CD4-positive, alpha-beta T cell treated with Interleukin-4 for 4 hours (primary cell): ENCODE results near the gene CCDC107.
"Not testable (repeated sequence)": the region's sequence is repeated elsewhere in the genome, so short reads cannot be mapped to it uniquely, and the experiment has no call there.

Experiments used
- DNase-seq: peaks from one replicate; pipeline ENCODE4 v3.0.0-alpha.2; 2020

Gene CCDC107, protein sequence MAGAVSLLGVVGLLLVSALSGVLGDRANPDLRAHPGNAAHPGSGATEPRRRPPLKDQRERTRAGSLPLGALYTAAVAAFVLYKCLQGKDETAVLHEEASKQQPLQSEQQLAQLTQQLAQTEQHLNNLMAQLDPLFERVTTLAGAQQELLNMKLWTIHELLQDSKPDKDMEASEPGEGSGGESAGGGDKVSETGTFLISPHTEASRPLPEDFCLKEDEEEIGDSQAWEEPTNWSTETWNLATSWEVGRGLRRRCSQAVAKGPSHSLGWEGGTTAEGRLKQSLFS

DNA sequence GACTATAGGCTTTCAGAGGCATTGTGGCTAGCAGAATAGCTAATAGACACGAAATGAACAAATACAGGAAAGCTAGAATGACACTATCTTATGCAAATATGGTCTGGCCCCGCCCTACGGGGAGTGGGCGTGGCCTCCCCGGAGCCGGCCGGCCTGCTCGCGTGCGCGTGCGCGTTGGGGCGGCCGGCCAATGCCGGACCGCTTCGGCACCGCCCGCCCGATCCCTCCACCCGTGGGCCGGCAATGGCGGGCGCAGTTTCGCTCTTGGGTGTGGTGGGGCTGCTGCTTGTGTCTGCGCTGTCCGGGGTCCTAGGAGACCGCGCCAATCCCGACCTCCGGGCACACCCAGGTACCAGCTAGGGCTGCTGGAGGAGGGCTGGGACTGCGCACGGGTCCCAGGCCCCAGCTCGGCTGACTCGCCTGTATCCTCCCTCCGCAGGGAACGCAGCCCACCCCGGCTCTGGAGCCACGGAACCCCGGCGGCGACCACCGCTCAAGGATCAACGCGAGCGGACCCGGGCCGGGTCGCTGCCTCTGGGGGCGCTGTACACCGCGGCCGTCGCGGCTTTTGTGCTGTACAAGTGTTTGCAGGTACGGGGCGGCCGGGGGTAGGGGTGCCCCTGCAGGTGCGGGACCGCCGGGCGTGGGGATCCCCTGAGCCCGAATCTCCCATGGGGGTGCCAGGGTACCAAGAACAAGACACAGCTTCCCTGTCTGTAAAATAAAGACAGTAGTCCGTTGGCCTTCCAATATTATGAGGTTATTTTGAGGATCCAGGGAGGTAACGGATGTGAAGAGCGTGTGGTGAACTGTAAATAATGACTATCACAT lies at the start of gene CCDC107:
CCDC107 (plus strand) TSS at position 156 of the 831 bp plus-strand sequence; CDS start at position 244, 88 bp downstream.
- peak; percentile 78 for DNase-seq

DNA sequence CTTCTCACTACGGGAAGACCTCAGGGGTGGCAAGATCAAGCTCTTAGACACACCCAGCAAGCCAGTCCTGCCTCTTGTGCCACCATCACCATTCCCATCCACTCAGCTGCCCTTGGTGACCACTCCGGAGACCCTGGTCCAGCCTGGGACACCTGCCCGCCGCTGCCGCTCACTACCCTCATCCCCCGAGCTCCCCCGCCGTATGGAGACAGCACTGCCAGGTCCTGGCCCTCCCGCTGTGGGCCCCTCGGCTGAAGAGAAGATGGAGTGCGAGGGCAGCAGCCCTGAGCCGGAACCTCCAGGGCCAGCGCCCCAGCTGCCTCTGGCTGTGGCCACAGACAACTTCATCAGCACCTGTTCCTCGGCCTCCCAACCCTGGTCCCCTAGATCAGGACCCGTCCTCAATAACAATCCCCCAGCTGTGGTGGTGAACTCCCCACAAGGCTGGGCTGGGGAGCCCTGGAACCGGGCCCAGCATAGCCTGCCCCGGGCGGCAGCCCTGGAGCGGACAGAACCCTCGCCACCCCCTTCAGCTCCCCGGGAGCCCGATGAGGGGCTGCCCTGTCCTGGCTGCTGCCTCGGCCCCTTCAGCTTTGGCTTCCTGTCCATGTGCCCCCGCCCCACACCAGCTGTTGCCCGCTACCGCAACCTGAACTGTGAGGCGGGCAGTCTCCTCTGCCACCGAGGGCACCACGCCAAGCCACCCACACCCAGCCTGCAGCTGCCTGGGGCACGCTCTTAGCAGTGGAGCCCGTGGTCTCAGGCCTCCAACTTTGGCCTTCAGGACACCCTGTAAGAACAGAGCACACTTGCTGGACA lies 48.9 kb upstream of the CCDC107 start:
- DNase-seq, result no peak

DNA sequence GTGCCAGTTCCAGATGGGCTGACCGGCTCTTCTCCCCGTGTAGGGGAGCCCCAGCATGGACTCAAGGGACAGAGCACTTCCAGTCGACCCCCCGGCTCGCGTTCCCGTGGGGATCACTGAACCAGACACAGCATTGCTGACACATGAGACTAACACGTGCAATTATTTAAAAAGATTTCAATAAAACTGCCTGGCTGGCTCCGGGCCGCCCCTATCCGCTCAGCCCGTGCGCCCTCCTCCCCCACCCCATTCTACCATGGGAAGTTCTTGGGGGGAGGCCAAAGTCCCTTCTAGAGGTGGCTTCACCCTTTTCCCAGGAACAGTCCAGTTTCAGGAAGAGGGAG lies 48.3 kb upstream of the CCDC107 start:
- no peak for DNase-seq

DNA sequence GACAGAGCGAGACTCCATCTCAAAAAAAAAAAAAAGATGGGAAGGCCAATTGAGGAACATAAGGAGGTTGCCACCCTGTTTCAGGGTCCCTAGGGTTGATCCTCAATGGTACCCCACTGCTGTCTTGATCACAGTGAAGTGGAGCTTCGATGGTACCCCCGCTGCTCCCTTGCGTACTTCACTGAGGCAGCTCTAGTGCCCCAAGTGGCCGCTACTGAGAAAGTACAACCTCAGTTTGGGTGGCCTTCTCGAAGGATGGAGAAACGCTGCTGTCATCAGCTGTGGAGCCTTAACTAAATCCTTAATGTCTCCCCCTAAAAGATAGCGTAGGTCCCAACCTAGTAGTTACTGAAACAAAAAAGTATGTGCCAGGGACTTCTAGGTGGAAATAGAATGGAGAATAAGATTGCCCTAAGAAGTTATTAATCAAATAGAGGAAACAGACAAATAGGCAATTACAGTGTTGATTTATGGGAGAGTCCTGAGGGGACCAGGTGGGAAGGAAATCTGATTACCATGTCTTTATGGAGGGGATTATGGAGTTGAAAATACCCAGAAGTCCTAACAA lies 46.8 kb upstream of the CCDC107 start:
- DNase-seq, result peak; percentile 66

DNA sequence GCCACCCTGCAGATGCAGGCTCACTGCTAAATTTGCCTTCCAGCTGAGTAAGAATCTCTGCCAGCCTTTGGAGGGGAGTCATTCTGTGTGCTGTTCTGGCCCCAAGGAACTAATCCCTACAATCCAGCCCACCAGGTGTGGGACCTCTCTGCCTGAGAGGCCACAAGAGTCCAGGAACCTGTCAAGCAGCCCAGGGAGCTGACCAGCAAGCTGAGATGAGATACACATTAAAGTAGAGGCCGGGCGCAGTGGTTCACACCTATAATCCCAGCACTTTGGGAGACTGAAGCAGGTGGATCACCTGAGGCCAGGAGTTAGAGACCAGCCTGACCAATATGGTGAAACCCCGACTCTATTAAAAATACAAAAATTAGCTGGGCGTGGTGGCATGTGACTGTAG lies 46.0 kb upstream of the CCDC107 start:
- not testable (repeated sequence) for DNase-seq

DNA sequence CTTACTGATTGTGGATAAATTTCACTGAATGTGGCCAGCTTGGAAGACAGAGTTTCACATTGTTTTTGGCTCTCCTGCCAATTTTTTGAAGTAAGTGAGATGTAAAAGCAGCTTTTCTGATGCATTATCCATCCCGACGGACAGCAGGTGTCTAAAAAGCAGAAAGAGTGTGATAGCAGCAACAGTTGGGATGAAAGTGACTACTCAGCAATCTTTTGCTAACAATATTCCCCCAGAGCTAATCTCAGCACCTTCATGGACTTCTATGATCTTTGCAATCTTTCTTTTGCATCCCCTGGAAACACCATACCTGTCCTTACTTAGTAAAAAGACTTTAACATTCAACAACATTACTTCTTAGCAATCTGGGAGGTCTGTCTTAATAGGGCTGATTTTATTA lies 45.2 kb upstream of the CCDC107 start:
- no peak for DNase-seq

DNA sequence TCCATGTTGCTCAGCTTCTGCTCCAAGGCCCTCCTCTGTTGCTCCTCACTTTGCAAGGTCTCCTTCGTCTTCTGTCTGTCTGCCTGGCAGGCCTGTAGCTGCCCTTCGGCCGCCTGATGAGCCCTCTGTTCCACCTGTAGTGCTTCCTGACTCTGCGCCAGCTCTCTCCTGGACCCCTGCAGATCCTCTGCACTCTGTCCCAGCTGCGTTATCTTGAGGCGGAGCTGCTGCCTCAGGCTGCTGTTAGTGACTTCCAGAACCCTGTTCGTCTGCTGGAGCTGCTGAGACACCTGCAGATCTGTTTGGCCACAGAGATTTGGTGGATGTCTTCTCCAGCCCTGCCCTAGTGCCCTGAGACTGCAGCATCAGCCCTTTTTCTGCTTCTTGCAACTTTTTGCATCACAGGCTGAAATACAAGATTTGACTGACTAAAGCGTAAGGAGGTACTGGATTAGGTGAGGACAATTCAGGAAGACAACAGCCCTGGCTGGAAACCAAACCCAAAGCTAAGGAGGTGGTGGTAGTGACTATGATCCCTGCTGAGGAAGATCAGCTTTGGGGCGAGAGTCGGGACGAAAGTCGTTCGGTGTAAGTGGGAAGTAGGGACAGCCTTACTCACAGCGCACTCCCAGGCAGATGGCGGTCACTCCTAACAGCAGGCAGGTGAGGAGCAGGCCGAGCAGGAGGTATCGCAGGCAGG lies 42.0 kb upstream of the CCDC107 start:
- DNase-seq, result no peak

DNA sequence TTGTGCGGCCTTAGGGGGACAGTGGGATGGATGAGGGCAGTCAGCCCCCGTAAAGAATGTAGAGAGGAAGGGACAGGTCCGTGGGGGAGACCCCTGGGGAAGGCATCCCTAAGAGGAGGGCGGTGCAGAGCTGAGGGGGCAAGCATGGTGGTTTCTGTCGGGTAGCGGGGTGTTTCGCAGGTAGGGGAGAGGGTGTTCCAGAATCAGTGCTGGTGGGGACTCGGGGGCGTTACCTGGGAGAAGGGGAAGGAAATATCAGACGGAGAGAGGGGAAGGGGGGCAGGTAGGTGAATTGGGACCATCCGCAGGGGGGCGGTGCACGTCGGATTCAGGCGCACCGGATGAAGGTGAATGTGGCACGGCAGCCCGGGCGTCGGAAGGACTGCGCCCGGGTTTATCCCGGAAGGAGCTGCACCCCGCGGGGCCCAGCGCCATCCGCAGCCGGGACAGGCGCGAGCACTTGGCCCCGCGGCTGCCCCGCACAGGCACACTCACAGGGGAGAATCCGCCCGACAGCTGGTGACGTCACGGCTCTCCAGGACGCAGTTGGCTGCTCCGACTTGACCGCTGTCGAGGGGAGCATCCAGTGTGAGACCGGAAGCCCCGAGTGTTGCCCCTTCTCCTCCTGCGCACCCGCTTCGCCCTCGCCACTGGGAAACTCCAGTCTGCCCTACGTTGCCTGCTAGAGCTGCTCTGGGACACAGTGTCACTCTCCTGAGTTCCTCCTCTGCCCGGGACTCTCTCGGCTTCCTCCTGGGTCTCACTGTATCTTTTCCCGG lies 41.2 kb upstream of the CCDC107 start:
- peak; percentile 68 for DNase-seq

DNA sequence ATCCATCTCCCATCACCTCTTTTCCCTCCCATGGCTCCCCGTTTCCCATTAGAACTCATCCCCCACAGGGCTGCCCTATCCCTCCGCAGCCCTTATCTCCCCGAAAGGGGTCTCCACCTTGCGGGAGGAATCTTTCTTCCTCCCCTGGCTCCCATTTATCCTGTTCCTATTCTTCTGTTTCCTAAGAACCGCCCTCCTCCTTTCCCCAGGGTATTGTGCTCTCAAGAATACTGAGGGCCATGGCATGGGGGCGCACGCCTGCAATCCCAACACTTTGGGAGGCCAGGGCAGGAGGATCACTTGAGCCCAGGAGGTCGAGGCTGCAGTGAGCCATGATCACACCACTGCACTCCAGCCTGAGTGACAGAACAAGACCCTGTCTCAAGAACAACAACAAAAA lies 40.5 kb upstream of the CCDC107 start:
- no peak for DNase-seq

DNA sequence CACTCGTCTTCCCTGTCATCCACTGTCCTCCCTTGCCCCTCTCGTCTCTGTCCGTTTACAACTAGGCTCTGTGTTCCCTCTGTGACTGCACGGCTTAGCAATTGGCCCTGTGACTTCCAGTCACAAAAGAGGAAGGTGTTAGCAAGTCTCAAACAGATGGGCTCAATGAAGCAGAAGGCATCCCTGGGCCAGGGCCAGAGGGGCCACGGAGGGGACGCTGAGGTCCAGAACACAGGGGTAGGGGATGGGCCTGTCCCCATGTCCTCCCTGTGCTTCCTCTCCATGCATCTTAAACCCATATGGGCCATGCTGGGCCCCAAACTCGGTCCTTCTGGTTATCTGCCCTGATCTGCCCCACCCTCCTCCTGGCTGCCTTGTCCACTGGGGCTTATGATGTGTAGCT lies 39.8 kb upstream of the CCDC107 start, which contains the start of gene CD72:
CD72 (minus strand) TSS at position 89 of the 403 bp plus-strand sequence. CDS start 110 bp downstream, outside the sequence.
- DNase-seq, result no peak

DNA sequence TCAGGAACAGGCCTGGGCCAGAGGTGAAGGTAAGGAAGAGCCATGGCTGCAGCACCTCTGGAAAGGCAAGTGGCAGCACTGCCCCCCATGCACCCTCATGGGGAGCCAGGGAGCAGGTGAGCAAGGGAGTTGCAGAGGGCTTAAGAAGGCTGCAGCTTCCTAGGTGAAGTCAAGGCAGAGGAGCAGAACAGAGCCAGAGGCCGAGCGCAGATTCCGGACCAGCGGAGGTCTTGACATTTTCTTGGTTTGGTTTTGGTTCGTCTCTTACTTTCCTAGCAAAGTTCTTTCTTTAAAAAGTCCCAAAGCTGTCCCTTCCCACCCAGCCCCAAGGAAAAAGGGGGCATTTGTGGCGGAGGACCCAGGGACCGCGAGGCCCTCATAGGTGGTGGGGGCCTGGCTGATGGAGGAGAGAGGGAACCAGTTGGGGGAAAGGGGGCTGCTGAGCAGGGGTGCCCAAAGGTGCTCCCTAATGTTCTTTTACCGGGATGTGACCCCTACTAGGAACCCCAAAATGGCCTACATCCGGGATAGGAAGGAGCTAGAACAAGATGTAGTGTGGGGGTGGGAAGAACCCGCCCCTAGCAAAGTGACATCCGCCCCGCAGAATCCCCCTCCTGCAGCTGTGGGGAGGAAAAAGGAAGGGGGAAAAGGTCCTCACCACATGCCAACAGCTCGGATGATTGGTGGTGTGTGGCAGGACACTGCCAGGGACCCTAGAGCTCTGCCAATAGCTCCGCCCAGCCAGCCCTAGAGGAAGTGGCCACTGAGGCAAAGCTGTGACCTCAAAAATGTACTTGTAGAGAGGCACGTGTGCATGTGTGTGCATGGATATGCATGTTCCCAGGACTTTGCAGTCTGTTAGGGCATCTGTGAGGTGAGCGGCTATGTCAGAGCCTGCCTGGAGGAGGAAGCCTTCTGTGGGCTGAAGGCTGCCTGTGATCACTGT lies 39.0 kb upstream of the CCDC107 start:
- peak; percentile 40 for DNase-seq

DNA sequence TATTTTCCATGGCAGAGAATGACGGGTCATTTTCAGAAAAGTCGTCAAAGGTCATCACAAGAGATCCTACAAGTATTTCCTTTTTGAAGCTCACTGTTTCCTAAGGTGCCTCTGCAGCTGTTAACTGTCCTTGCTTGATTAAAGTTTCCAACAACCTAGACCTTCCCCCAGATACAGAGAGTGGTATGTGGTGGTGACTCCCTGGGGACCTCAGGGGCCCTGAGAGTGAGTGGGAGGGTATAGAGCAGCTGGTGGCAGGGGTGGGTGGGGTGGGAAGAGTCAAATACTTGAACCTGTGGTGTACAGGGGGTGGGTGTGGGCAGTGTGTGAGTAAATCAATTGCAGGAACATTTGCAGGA lies 38.3 kb upstream of the CCDC107 start:
- DNase-seq, result no peak

DNA sequence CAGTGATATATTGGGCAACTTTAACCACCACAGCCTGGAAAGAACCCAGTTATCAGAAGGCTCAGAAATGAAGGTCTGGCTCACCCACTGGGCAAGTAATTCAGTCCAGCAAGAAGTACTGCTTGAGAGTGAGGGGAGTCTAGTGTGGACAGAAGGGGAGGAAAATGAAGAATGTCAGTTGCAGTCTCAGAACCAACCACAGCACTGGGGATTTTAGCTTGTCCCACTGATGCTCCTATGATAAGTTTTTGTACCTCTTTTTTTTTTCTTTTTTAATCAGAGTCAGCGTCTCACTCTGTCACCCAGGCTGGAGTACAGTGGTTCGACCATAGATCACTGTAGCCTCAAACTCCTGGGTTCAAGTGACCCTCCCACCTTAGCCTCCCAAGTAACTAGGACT lies 30.5 kb upstream of the CCDC107 start:
- DNase-seq, result no peak

DNA sequence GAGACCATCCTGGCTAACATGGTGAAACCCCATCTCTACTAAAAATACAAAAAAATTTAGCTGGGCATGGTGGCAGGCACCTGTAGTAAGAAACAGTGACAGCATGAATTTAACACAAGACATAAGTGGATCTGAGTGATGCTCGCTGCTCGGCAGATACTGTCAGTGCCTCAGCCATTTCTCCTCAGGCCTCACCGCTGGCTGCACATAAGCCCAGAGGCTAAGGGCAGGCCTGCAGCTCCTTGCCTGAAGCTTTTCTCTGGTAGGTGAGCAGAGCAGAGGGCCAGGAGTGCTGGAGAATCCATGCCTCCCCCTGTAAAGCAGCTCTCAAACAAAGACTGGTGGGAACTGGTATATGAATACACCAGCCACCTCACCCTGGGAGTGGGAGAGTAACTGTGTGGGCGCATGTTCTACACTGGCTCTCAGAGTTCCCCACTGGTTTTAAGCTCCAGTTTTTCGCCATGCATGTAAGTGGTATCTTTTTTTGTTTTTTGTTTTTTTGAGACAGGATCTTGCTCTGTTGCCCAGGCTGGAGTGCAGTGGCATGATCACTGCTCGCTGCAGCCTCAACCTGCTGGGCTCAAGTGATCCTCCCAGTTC lies 29.6 kb upstream of the CCDC107 start:
- no peak for DNase-seq

DNA sequence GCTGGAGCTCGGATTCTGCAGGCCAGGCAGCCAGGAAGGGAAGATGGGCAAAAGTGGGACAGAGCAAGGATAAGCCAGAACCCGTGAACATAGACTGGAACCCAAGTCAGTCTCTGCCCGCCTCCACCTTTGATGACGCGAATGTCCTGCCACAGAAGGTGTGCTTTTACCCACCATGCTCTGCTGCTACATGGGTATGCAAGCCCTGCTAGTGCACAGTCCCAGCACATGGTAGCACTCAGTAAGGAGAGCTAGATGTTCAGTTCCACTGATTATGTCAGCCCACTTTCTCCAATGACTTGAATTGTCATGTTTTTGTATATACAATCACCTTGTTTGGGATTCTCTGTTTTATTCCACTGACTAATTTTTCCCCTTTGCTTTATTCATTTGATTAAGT lies 28.5 kb upstream of the CCDC107 start:
- no peak for DNase-seq

DNA sequence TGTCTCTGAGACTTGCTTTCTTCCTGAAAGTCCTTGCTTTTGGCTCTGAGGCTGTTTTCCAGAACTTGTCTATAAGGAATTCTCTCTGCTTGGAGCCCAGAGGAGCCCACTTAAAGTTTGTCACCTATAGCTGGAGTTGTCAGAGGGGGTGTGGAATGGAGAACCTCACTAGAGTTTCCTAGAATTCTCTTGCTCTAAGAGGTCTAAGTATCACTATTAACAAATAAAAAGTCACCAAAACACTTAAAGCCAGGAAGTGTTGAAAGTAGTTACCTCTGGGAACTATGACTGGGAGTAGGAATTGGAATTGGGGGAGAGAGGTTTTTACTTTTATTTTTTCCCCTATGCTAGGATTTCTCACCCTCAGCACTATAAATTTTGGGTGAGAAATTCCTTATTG lies 22.4 kb upstream of the CCDC107 start:
- no peak for DNase-seq

DNA sequence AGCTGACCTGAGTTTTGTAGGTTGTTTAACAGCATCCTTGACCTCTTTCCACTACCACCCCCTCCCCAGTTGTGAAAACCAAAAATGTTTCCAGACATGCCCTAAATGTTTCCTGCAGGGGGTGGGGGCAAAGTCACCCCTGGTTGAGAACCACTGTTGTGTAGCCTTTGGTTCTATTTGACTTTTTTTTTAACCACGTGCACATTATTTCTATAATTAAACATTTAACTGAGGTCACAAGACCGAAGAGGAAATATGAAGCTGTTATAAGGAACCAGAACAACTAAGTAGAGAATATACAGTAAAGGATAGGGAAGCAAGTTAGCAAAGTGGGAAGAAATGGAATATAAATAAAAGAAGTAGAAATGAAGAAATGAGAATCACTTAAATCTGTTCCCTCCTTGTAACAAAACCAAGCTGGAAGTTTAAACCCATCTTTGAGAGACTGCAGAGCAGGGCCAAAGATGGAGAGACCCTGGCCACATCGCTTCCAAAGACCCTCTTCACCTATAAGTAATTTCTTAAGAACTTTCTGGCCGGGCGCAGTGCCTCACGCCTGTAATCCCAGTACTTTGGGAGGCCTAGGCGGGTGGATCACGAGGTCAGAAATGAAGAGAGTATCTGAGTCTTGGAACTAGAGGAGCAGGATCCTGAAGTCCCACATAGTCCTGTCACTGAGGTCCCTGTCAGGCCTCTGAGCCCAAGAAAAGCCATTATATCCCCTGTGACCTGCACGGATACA lies 21.8 kb upstream of the CCDC107 start:
- DNase-seq, result no peak

DNA sequence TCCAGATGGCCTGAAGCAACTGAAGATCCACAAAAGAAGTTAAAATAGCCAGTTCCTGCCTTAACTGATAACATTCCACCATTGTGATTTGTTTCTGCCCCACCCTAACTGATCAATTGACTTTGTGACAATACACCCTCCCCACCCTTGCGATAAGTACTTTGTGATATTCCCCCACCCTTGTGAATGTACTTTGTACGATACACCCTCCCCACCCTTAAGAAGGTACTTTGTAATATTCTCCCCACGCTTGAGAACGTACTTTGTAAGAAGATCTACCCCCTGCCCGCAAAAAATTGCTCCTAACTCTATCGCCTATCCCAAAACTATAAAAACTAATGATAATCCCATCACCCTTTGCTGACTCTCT lies 21.2 kb upstream of the CCDC107 start:
- DNase-seq, result not testable (repeated sequence)

DNA sequence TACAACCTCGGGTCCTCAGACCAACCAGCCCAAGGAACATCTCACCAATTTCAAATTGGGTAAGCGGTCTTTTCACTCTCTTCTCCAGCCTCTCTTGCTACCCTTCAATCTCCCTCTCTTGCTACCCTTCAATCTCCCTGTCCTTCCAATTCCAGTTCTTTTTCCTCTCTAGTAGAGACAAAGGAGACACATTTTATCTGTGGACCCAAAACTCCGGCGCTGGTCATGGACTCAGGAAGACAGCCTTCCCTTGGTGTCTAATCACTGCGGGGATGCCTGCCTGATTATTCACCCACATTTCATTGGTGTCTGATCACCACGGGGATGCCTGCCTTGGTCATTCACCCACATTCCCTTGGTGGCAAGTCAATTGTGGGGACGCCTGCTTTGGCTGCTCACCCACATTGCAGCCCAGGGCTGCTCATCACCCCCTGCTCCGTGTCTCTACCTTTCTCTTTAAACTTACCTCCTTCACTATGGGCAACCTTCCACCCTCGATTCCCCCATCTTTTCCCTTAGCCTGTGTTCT lies 20.6 kb upstream of the CCDC107 start:
- not testable (repeated sequence) for DNase-seq
